Astrocyte of the spinal cord (primary cell): ENCODE results near the gene KIAA0319L.

Source experiments
- DNase-seq: peaks from one replicate; pipeline ENCODE4 v3.0.0; 2011; ENCODE audit warnings: low read depth, low spot score
- H3K4me3 ChIP-seq: 2 replicates; pipeline ENCODE4 v1.5.1; 2011; ENCODE audit warnings: low read depth, mild to moderate bottlenecking, low read length, moderate library complexity
- CTCF ChIP-seq: IDR thresholded peaks from 2 replicates; pipeline ENCODE4 v1.5.1; 2012; ENCODE audit warnings: low read depth, mild to moderate bottlenecking, low read length, inconsistent platforms
- in situ Hi-C: cut with HindIII; loops from 2 replicates; pipeline ENCODE4 v1.10.0; 2017; ENCODE audit warnings: low sequenced_read_pairs

KIAA0319L gene

GRCh38 chr1:35599411-35599810 lies 42.2 kb upstream of the KIAA0319L start:
- TF ChIP-seq CTCF: no peak
- DNase-seq: no peak
- H3K4me3 ChIP-seq: no peak overlapping the region
- in situ Hi-C loops: no loop called here

GRCh38 chr1:35598895-35599294 lies 41.7 kb upstream of the KIAA0319L start:
- in situ Hi-C loops: no loop called here
- TF ChIP-seq CTCF: no peak
- no peak overlapping the region for H3K4me3 ChIP-seq
- DNase-seq: no peak

- in situ Hi-C loops: no loop called here
- H3K4me3 ChIP-seq: no peak overlapping the region
- DNase-seq: no peak
- no peak for TF ChIP-seq CTCF
These were observed 40.7 kb upstream of the KIAA0319L start for GRCh38 chr1:35597870-35598269.

- no peak for TF ChIP-seq CTCF
- DNase-seq: no peak
- no peak overlapping the region for H3K4me3 ChIP-seq
- in situ Hi-C loops: no loop called here
These were observed 38.5 kb upstream of the KIAA0319L start for GRCh38 chr1:35595684-35596083.

- no peak for TF ChIP-seq CTCF
These were observed 37.0 kb upstream of the KIAA0319L start for GRCh38 chr1:35594005-35594760.

GRCh38 chr1:35592991-35593769 lies 36.0 kb upstream of the KIAA0319L start:
- H3K4me3 ChIP-seq: no peak overlapping the region
- in situ Hi-C loops: no loop called here
- TF ChIP-seq CTCF: no peak
- DNase-seq: no peak

More at GRCh38 chr1:35594005-35594760, 37.0 kb upstream of the KIAA0319L start:
- in situ Hi-C loops: no loop called here
- DNase-seq: no peak
- H3K4me3 ChIP-seq: no peak overlapping the region
